SK-N-SH (cell line): ENCODE results near the gene NFASC. TPM values are rescaled to one million over a fixed set of nuclear protein-coding genes. Genes with fewer than 3 reads are reported as not detected.

Experiments used
- CTCF ChIA-PET: fragments of 300-600, 350-600 bp; formaldehyde crosslinking; extraction: SDS; loops from one replicate; lab custom pipeline; 2021; lab: Yijun Ruan, JAX
- POLR2A ChIA-PET: fragments of 350-600 bp; sonication (Branson Sonifier 250); formaldehyde crosslinking; extraction: SDS; loops from one replicate; lab custom pipeline; 2020; ENCODE audit warnings: antibody characterized with exemption, inconsistent platforms; lab: Yijun Ruan, JAX
- DNase-seq: peaks from one replicate; pipeline ENCODE4 v3.0.0; 2012
- H2AFZ ChIP-seq: fragments of 200-600 bp; sonication (generic); 2 replicates; pipeline ENCODE4 v1.8.1; 2016; ENCODE audit warnings: antibody characterized with exemption, mild to moderate bottlenecking, low read depth
- H3F3A ChIP-seq: fragments of 200-600 bp; sonication (generic); replicated peaks from 2 replicates; pipeline ENCODE3; 2016; ENCODE audit warnings: antibody characterized with exemption, mild to moderate bottlenecking; ENCODE audit not compliant: insufficient read depth
- H3K27ac ChIP-seq, 2 experiments: fragments of 200-500 bp in 1 of 2; fragments of 200-600 bp in 1 of 2; sonication (Bioruptor generic) in 1 of 2; sonication (generic), shearing (Covaris generic) in 1 of 2; 2 replicates each; pipeline versions ENCODE4 v1.5.1 to v1.6.1; 2014 to 2016; ENCODE audit warnings: low read depth in 2 of 2, inconsistent platforms in 1 of 2, low read length in 1 of 2, mild to moderate bottlenecking in 1 of 2, mixed read lengths in 1 of 2
- H3K27me3 ChIP-seq: fragments of 200-600 bp; sonication (generic), shearing (Covaris generic); 2 replicates; pipeline ENCODE4 v1.6.1; 2016; ENCODE audit warnings: mixed run types; ENCODE audit not compliant: insufficient read depth
- H3K36me3 ChIP-seq, 2 experiments: fragments of 200-500 bp in 1 of 2; fragments of 200-600 bp in 1 of 2; sonication (Bioruptor generic) in 1 of 2; sonication (generic) in 1 of 2; replicated peaks in 1 of 2; 2 replicates each; pipeline versions ENCODE3 to v1.5.1; 2014 to 2016; ENCODE audit warnings: low read length in 1 of 2, mild to moderate bottlenecking in 1 of 2; ENCODE audit not compliant: insufficient read depth in 2 of 2, control insufficient read depth in 1 of 2
- H3K4me1 ChIP-seq, 2 experiments: fragments of 200-500 bp in 1 of 2; fragments of 200-600 bp in 1 of 2; sonication (Bioruptor generic) in 1 of 2; sonication (generic), shearing (Covaris generic) in 1 of 2; 2 replicates each; pipeline versions ENCODE4 v1.5.1 to v1.6.1; 2014 to 2016; ENCODE audit warnings: low read depth in 1 of 2, low read length in 1 of 2, mixed run types in 1 of 2; ENCODE audit not compliant: insufficient read depth in 2 of 2, control insufficient read depth in 1 of 2
- H3K4me2 ChIP-seq: fragments of 200-600 bp; sonication (generic), shearing (Covaris generic); 2 replicates; pipeline ENCODE4 v1.6.1; 2017; ENCODE audit warnings: mixed run types
- H3K4me3 ChIP-seq, 2 experiments: fragments of 200-500 bp in 1 of 2; fragments of 200-600 bp in 1 of 2; sonication (Bioruptor generic) in 1 of 2; sonication (generic), shearing (Covaris generic) in 1 of 2; 2 replicates each; pipeline versions ENCODE4 v1.5.1 to v1.8.1; 2014 to 2016; ENCODE audit warnings: low read depth in 2 of 2, inconsistent platforms in 1 of 2, low read length in 1 of 2, mild to moderate bottlenecking in 1 of 2, mixed read lengths in 1 of 2, moderate library complexity in 1 of 2
- H3K79me2 ChIP-seq: fragments of 200-600 bp; sonication (generic); 2 replicates; pipeline ENCODE4 v1.8.1; 2017; ENCODE audit warnings: mild to moderate bottlenecking; ENCODE audit not compliant: insufficient read depth
- H3K9ac ChIP-seq: fragments of 200-600 bp; sonication (generic); 2 replicates; pipeline ENCODE4 v1.6.1; 2017; ENCODE audit warnings: mixed run types
- H3K9me2 ChIP-seq: fragments of 200-600 bp; sonication (generic); 2 replicates; pipeline ENCODE4 v1.6.1; 2017; ENCODE audit warnings: mixed run types
- H3K9me3 ChIP-seq: fragments of 200-600 bp; sonication (generic); 2 replicates; pipeline ENCODE4 v1.6.1; 2017; ENCODE audit warnings: mixed run types, mild to moderate bottlenecking, moderate library complexity
- H4K20me1 ChIP-seq: fragments of 200-600 bp; sonication (generic); 2 replicates; pipeline ENCODE4 v1.6.1; 2017; ENCODE audit warnings: mild to moderate bottlenecking, mixed run types; ENCODE audit not compliant: insufficient read depth
- CHD2 ChIP-seq: fragments of 150-350 bp; IDR thresholded peaks from 2 replicates; pipeline ENCODE4 v1.6.1; 2018; ENCODE audit warnings: low read length; ENCODE audit not compliant: partially characterized antibody
- CTCF ChIP-seq: fragments of 200-600 bp; sonication (generic); IDR thresholded peaks from 2 replicates; pipeline ENCODE4 v1.6.1; 2017; ENCODE audit warnings: antibody characterized with exemption, mild to moderate bottlenecking, moderate library complexity
- ELF1 ChIP-seq: IDR thresholded peaks from 2 replicates; pipeline ENCODE4 v1.4.0; 2012
- JUND ChIP-seq: IDR thresholded peaks from 2 replicates; pipeline ENCODE4 v1.4.0; 2012
- MAX ChIP-seq: IDR thresholded peaks from 2 replicates; pipeline ENCODE4 v1.4.0; 2012; ENCODE audit warnings: low read depth
- NRF1 ChIP-seq: IDR thresholded peaks from 2 replicates; pipeline ENCODE4 v1.6.1; 2012; ENCODE audit warnings: low read depth, mild to moderate bottlenecking, low read length
- PBX3 ChIP-seq: IDR thresholded peaks from 2 replicates; pipeline ENCODE4; 2012
- RCOR1 ChIP-seq: fragments of 150-350 bp; IDR thresholded peaks from 2 replicates; pipeline ENCODE4 v1.6.1; 2017; ENCODE audit warnings: antibody characterized with exemption, low read length
- SIN3A ChIP-seq: IDR thresholded peaks from 2 replicates; pipeline ENCODE4 v1.6.1; 2012; ENCODE audit warnings: low read depth, mild to moderate bottlenecking, low read length, moderate library complexity, borderline replicate concordance
- SMC3 ChIP-seq: IDR thresholded peaks from 2 replicates; pipeline ENCODE4 v1.6.1; 2012; ENCODE audit warnings: low read depth, low read length, improper control_type of control experiment
- TAF1 ChIP-seq: IDR thresholded peaks from 2 replicates; pipeline ENCODE4 v1.6.1; 2012; ENCODE audit warnings: low read depth, mild to moderate bottlenecking, low read length, moderate library complexity, borderline replicate concordance
- TEAD4 ChIP-seq: IDR thresholded peaks from 2 replicates; pipeline ENCODE4 v1.4.0; 2012; ENCODE audit warnings: mild to moderate bottlenecking, borderline replicate concordance; ENCODE audit not compliant: insufficient read depth
- WGBS: methylation state at CpG from one replicate; pipeline ENCODE4 v1.1.6; 2017; ENCODE audit warnings: low lambda C conversion rate; 5-methylcytosine and 5-hydroxymethylcytosine counted together
- polyA plus RNA-seq, 3 experiments: library from polyadenylated mRNA; depleted of rRNA; stranded (reverse); fragments of >200 nt; gene quantifications; 2 replicates each; pipeline ENCODE4 v1.2.3, GENCODE V29; 2012

The NFASC gene
- polyA plus RNA-seq, 1 of the 3 experiments (the other 2 are of a cell fraction): 6.0 TPM

- no peak for TF ChIP-seq CTCF
- no peak for TF ChIP-seq SIN3A
- no peak for TF ChIP-seq TAF1
- TF ChIP-seq ELF1: no peak
- TF ChIP-seq TEAD4: no peak
- no peak for TF ChIP-seq RCOR1
- no peak for TF ChIP-seq SMC3
- no peak for TF ChIP-seq NRF1
- no peak for TF ChIP-seq CHD2
- TF ChIP-seq PBX3: no peak
- TF ChIP-seq MAX: no peak
- TF ChIP-seq, all 33 proteins: peak for 0
These were observed 127.1 kb downstream of the NFASC start (continued) for GRCh38 chr1:204997591-204998355.

- Histone ChIP-seq H3K4me3 (no peak overlapping the region), H3K27ac (no peak overlapping the region), H3K9me2 (no peaks in the 10 kb centered on the region), H3K79me2 (no peaks in the 10 kb centered on the region), H3K9ac (no peak overlapping the region), H3K27me3 (no peaks in the 10 kb centered on the region), H3F3A (no peaks in the 10 kb centered on the region), H3K9me3 (no peaks in the 10 kb centered on the region), H3K4me1 (peaks cover 0 to 19% of the 10 kb centered on the region in 2 experiments; a peak in 1 of 4 replicates), H4K20me1 (no peaks in the 10 kb centered on the region), H3K4me2 (no peak overlapping the region), H3K36me3 (no peaks in the 10 kb centered on the region), H2AFZ (no peak overlapping the region)
- ChIA-PET CTCF (interaction anchor here (1.1 to 26.4 kb wide), 5 partner anchors 12 to 237 kb away, joined by 4 to 756 read pairs (median 6); no protein-coding TSS in a partner anchor), POLR2A (interaction anchor here (0.6 kb wide), 1 partner anchor 21 kb away, joined by 4 read pairs; no protein-coding TSS in a partner anchor)
- TF ChIP-seq JUND: no peak
- WGBS: 82% methylated on average over 14 of the region's 14 CpGs
- DNase-seq: no peak
These were observed 130.5 kb downstream of the NFASC start for GRCh38 chr1:205001162-205001561.
